ENCODE measurements around the gene DDX56. TPM values are rescaled to one million over a fixed set of nuclear protein-coding genes. Genes with fewer than 3 reads are reported as not detected.

DDX56 gene
- total and polyA plus RNA-seq, 2 experiments from 2014 or later = 65.1 to 70.5 TPM

GRCh38 chr7:44567884-44568283 lies 5.8 kb downstream of the DDX56 start:
- no peak for TF ChIP-seq EZH2 (IDR thresholded peaks at IDR 0.05; ENCODE audit: insufficient read depth, poor library complexity, severe bottlenecking)
- TF ChIP-seq EZH2phosphoT487 (IDR thresholded peaks at IDR 0.05; ENCODE audit: insufficient read depth, low read depth) = no peak
- Histone ChIP-seq H3K36me3 (ENCODE audit: low read depth) (peaks cover 49% of the 10 kb centered on the region; the same call in 1 of the 2 replicates), H3K9me3 (ENCODE audit: low read depth) (no peaks in the 10 kb centered on the region), H3K9me2 (ENCODE audit: insufficient read depth) (no peaks in the 10 kb centered on the region), H3F3A (ENCODE audit: insufficient read depth) (peaks cover 13% of the 10 kb centered on the region; the same call in 1 of the 2 replicates), H3K4me3 (no peak overlapping the region), H3K27me3 (replicated peaks; ENCODE audit: insufficient read depth) (no peaks in the 10 kb centered on the region), H3K9ac (no peak overlapping the region), H3K4me2 (ENCODE audit: unreplicated experiment) (no peak overlapping the region), H3K4me1 (ENCODE audit: insufficient read depth) (0 out of 2 replicates have a peak, but pooled peaks cover 6% of the 10 kb centered on the region), H4K20me1 (ENCODE audit: insufficient read depth) (no peaks in the 10 kb centered on the region), H2AFZ (no peak overlapping the region), H3K27ac (no peak overlapping the region), H3K79me2 (ENCODE audit: insufficient read depth) (peaks cover 42% of the 10 kb centered on the region)
- in situ Hi-C loops (cut with MboI) = no loop called here
- DNase-seq = no peak
- WGBS, 2 experiments (ENCODE audit: low coverage in 1 of 2, low lambda C conversion rate in 2 of 2, missing lambda C conversion rate in 2 of 2) = 97 to 99% methylated on average over 6 of the region's 6 CpGs

- H3K9me2 ChIP-seq (ENCODE audit: insufficient read depth) = no peaks in the 10 kb centered on the region
- in situ Hi-C loops (cut with MboI) = no loop called here
- no peaks in the 10 kb centered on the region for H3K4me1 ChIP-seq (ENCODE audit: insufficient read depth)
- no peak overlapping the region for H3K9ac ChIP-seq
- H3K79me2 ChIP-seq (ENCODE audit: insufficient read depth) = peaks cover 30% of the 10 kb centered on the region
- no peaks in the 10 kb centered on the region for H4K20me1 ChIP-seq (ENCODE audit: insufficient read depth)
- no peak overlapping the region for H3K4me3 ChIP-seq
- peaks cover 41% of the 10 kb centered on the region; the same call in 1 of the 2 replicates for H3K36me3 ChIP-seq (ENCODE audit: low read depth)
- TF ChIP-seq EZH2phosphoT487 (IDR thresholded peaks at IDR 0.05; ENCODE audit: insufficient read depth, low read depth) = no peak
- TF ChIP-seq EZH2 (IDR thresholded peaks at IDR 0.05; ENCODE audit: insufficient read depth, poor library complexity, severe bottlenecking) = no peak
- no peaks in the 10 kb centered on the region for H3K9me3 ChIP-seq (ENCODE audit: low read depth)
- no peak overlapping the region for H3K27ac ChIP-seq
- WGBS, 2 experiments (ENCODE audit: low coverage in 1 of 2, low lambda C conversion rate in 2 of 2, missing lambda C conversion rate in 2 of 2) = 93 to 96% methylated on average over 3 to 5 of the region's 5 CpGs
- DNase-seq = no peak
- no peak overlapping the region for H3K4me2 ChIP-seq (ENCODE audit: unreplicated experiment)
- no peak overlapping the region for H2AFZ ChIP-seq
- H3F3A ChIP-seq (ENCODE audit: insufficient read depth) = peaks cover 13% of the 10 kb centered on the region; the same call in 1 of the 2 replicates
- no peaks in the 10 kb centered on the region for H3K27me3 ChIP-seq (replicated peaks; ENCODE audit: insufficient read depth)
Measured at GRCh38 chr7:44566680-44567079, 7.0 kb downstream of the DDX56 start.

DNA sequence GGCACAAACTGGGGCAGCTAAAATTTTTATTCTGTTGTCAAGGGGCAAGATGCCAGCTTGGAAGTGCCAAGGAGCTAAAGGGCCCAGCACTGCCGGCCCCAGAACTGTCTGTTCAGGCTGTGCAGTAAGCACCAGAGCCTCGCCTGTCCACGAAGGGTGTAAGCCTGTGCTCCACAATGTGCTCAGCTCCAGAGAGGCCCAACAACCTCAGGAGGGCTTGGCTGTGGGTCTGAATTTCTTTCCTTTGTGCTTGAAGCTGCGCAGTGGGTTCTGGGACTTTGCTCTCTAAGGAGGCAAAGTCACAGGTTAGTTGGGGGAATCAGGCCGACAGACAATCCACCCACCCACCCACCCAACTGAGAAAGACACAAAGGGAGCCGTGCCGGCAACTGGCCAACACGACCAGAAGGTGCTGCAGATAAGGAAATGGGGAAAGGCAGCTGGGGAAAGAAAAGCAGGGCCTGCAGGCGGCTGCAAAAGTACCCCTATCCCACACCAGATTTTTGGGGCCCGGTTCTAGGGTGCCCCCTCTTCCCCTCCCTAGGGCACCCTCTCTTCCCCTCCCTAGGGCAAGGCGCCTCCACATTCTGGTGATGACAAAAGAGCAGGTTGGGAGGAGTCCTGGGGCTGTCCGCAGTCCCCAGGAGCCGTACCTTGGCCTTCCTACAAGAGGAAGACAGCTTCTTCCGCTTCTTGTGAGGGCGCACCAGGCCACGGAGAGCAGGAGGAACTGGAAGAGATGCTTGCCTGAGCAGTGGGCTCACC lies 7.7 kb downstream of the DDX56 start:
- in situ Hi-C loops (cut with MboI) = no loop called here
- Histone ChIP-seq H3K4me3 (no peak overlapping the region), H3K4me1 (ENCODE audit: insufficient read depth) (no peaks in the 10 kb centered on the region), H4K20me1 (ENCODE audit: insufficient read depth) (no peaks in the 10 kb centered on the region), H3K27me3 (replicated peaks; ENCODE audit: insufficient read depth) (no peaks in the 10 kb centered on the region), H3K9me3 (ENCODE audit: low read depth) (no peaks in the 10 kb centered on the region), H3F3A (ENCODE audit: insufficient read depth) (peaks cover 13% of the 10 kb centered on the region; the same call in 1 of the 2 replicates), H3K4me2 (ENCODE audit: unreplicated experiment) (no peak overlapping the region), H2AFZ (no peak overlapping the region), H3K9me2 (ENCODE audit: insufficient read depth) (no peaks in the 10 kb centered on the region), H3K9ac (no peak overlapping the region), H3K27ac (no peak overlapping the region), H3K79me2 (ENCODE audit: insufficient read depth) (peaks cover 23% of the 10 kb centered on the region), H3K36me3 (ENCODE audit: low read depth) (peaks cover 34% of the 10 kb centered on the region; the same call in 1 of the 2 replicates)
- no peak for DNase-seq
- no peak for TF ChIP-seq EZH2 (IDR thresholded peaks at IDR 0.05; ENCODE audit: insufficient read depth, poor library complexity, severe bottlenecking)
- TF ChIP-seq EZH2phosphoT487 (IDR thresholded peaks at IDR 0.05; ENCODE audit: insufficient read depth, low read depth) = no peak
- 82 to 88% methylated on average over 16 of the region's 16 CpGs for WGBS, 2 experiments (ENCODE audit: low coverage in 1 of 2, low lambda C conversion rate in 2 of 2, missing lambda C conversion rate in 2 of 2)

DNA sequence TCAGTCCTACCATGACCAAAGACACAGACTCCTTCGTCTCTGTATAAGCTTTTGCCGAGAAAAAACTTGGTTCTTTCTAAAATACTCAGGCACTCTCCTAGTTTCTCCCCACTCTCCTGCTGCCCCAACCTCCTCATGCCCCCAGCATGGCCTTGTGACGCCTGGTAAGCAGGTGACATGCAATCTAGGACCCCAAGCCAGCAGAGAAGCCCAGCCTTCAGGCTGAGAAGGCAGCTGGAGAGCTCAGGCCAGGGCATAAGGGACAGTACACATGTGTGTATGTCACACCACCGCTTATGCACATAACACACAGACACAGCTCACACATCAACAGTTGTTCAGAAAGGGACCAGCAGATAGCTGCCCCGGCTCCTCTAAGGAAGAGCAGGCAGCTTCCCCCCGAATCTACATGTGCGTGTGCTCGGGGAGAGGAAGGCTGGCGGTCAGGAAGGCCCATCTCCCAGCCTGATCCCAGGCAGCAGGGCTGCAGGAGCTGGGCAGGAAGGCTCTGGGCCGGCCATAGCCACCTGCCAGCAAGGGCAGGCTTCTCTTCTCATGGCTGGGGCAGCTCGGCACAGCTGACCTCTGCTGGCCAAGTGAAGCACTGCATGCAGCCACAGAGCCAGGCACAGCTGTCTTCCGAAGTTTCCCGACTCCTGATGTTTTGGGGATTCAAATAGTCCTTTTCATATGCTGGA lies 8.5 kb downstream of the DDX56 start:
- H3K9me3 ChIP-seq (ENCODE audit: low read depth) = no peaks in the 10 kb centered on the region
- H3K27ac ChIP-seq = no peak overlapping the region
- peaks cover 27% of the 10 kb centered on the region; the same call in 1 of the 2 replicates for H3K36me3 ChIP-seq (ENCODE audit: low read depth)
- H3K9me2 ChIP-seq (ENCODE audit: insufficient read depth) = no peaks in the 10 kb centered on the region
- no peaks in the 10 kb centered on the region for H3K4me1 ChIP-seq (ENCODE audit: insufficient read depth)
- in situ Hi-C loops (cut with MboI) = no loop called here
- WGBS, 2 experiments (ENCODE audit: low coverage in 1 of 2, low lambda C conversion rate in 2 of 2, missing lambda C conversion rate in 2 of 2) = 63 to 64% methylated on average over 13 of the region's 13 CpGs
- TF ChIP-seq EZH2 (IDR thresholded peaks at IDR 0.05; ENCODE audit: insufficient read depth, poor library complexity, severe bottlenecking) (no peak), EZH2phosphoT487 (IDR thresholded peaks at IDR 0.05; ENCODE audit: insufficient read depth, low read depth) (no peak)
- peaks cover 16% of the 10 kb centered on the region for H3K79me2 ChIP-seq (ENCODE audit: insufficient read depth)
- no peak overlapping the region for H3K4me2 ChIP-seq (ENCODE audit: unreplicated experiment)
- no peak overlapping the region for H2AFZ ChIP-seq
- no peak overlapping the region for H3K9ac ChIP-seq
- H3F3A ChIP-seq (ENCODE audit: insufficient read depth) = peaks cover 13% of the 10 kb centered on the region; the same call in 1 of the 2 replicates
- H4K20me1 ChIP-seq (ENCODE audit: insufficient read depth) = no peaks in the 10 kb centered on the region
- DNase-seq = peak; percentile 76
- no peaks in the 10 kb centered on the region for H3K27me3 ChIP-seq (replicated peaks; ENCODE audit: insufficient read depth)
- no peak overlapping the region for H3K4me3 ChIP-seq
